Stomach smooth muscle (tissue), 2 donors: ENCODE results near the gene ASB7.
A peak's percentile ranks its signal among the peaks of the same experiment; 100 is the strongest.
"Not testable (repeated sequence)": the region's sequence is repeated elsewhere in the genome, so short reads cannot be mapped to it uniquely, and the experiment has no call there.

Source experiments
- H3K27ac ChIP-seq: one replicate; pipeline ENCODE4 v1.7.0; 2013; ENCODE audit warnings: mild to moderate bottlenecking, low read length, inconsistent platforms
- H3K27me3 ChIP-seq, 2 donors: one replicate each; pipeline ENCODE4 v1.7.0; 2013; ENCODE audit warnings: low read length in 2 of 2; ENCODE audit not compliant: insufficient read depth in 2 of 2, control insufficient read depth in 1 of 2
- H3K36me3 ChIP-seq, 2 donors: one replicate each; pipeline ENCODE4 v1.7.0; 2013; ENCODE audit warnings: low read length in 2 of 2; ENCODE audit not compliant: control insufficient read depth in 2 of 2, insufficient read depth in 2 of 2
- H3K4me1 ChIP-seq: one replicate; pipeline ENCODE4 v1.7.0; 2013; ENCODE audit warnings: low read length; ENCODE audit not compliant: control insufficient read depth, insufficient read depth
- H3K4me3 ChIP-seq, 2 donors: one replicate each; pipeline ENCODE4 v1.7.0; 2013; ENCODE audit warnings: low read length in 2 of 2
- H3K9ac ChIP-seq, 2 donors: one replicate each; pipeline ENCODE4 v1.7.0; 2013; ENCODE audit warnings: low read length in 2 of 2, mild to moderate bottlenecking in 1 of 2
- H3K9me3 ChIP-seq, 2 donors: one replicate each; pipeline ENCODE4 v1.7.0; 2013; ENCODE audit warnings: low read length in 2 of 2; ENCODE audit not compliant: control insufficient read depth in 2 of 2
- donor health status: healthy.
- donor health status: Pancreatic carcinoma.

The ASB7 gene

GRCh38 chr15:100667405-100668347, 65.3 kb downstream of the ASB7 start:
- no peaks in the 10 kb centered on the region for H3K4me1 ChIP-seq
- no peaks in the 10 kb centered on the region for H3K9me3 ChIP-seq
- H3K36me3 ChIP-seq = no peaks in the 10 kb centered on the region
- H3K27ac ChIP-seq = peak overlapping the region; percentile 49
- peaks cover 0 to 2% of the 10 kb centered on the region in 2 donors for H3K27me3 ChIP-seq
- H3K9ac ChIP-seq = no peak overlapping the region
- H3K4me3 ChIP-seq = peak overlapping the region in 1 of 2 donors; percentile 15

- Histone ChIP-seq H3K9me3 (no peaks in the 10 kb centered on the region), H3K27me3 (peaks cover 0 to 2% of the 10 kb centered on the region in 2 donors), H3K27ac (no peak overlapping the region), H3K9ac (no peak overlapping the region), H3K4me3 (no peak overlapping the region), H3K4me1 (no peaks in the 10 kb centered on the region), H3K36me3 (no peaks in the 10 kb centered on the region)
These were observed 66.0 kb downstream of the ASB7 start for GRCh38 chr15:100668348-100668745.

GRCh38 chr15:100669260-100669659, 66.9 kb downstream of the ASB7 start:
- Histone ChIP-seq H3K4me3 (no peak overlapping the region), H3K4me1 (no peaks in the 10 kb centered on the region), H3K36me3 (no peaks in the 10 kb centered on the region), H3K27ac (no peak overlapping the region), H3K9ac (no peak overlapping the region), H3K9me3 (no peaks in the 10 kb centered on the region), H3K27me3 (peaks cover 0 to 2% of the 10 kb centered on the region in 2 donors)

- Histone ChIP-seq H3K27me3 (peaks cover 0 to under 1% of the 10 kb centered on the region in 2 donors), H3K36me3 (no peaks in the 10 kb centered on the region), H3K27ac (no peak overlapping the region), H3K9ac (no peak overlapping the region), H3K4me3 (no peak overlapping the region), H3K4me1 (no peaks in the 10 kb centered on the region), H3K9me3 (no peaks in the 10 kb centered on the region)
These were observed 68.2 kb downstream of the ASB7 start for GRCh38 chr15:100670505-100671021.

GRCh38 chr15:100671124-100671680, 68.8 kb downstream of the ASB7 start:
- H3K36me3 ChIP-seq = no peaks in the 10 kb centered on the region
- H3K27ac ChIP-seq = no peak overlapping the region
- no peaks in the 10 kb centered on the region for H3K9me3 ChIP-seq
- H3K4me3 ChIP-seq = no peak overlapping the region
- H3K27me3 ChIP-seq = no peaks in the 10 kb centered on the region
- no peaks in the 10 kb centered on the region for H3K4me1 ChIP-seq
- no peak overlapping the region for H3K9ac ChIP-seq

- no peak overlapping the region for H3K9ac ChIP-seq
- H3K4me3 ChIP-seq = no peak overlapping the region
- H3K27me3 ChIP-seq = no peaks in the 10 kb centered on the region
- no peaks in the 10 kb centered on the region for H3K4me1 ChIP-seq
- no peaks in the 10 kb centered on the region for H3K36me3 ChIP-seq
- H3K9me3 ChIP-seq = no peaks in the 10 kb centered on the region
- no peak overlapping the region for H3K27ac ChIP-seq
These were observed 69.6 kb downstream of the ASB7 start for GRCh38 chr15:100671858-100672543.

GRCh38 chr15:100672959-100673358, 70.6 kb downstream of the ASB7 start:
- no peak overlapping the region for H3K4me3 ChIP-seq
- no peaks in the 10 kb centered on the region for H3K27me3 ChIP-seq
- no peaks in the 10 kb centered on the region for H3K4me1 ChIP-seq
- H3K9me3 ChIP-seq = no peaks in the 10 kb centered on the region
- no peaks in the 10 kb centered on the region for H3K36me3 ChIP-seq
- no peak overlapping the region for H3K9ac ChIP-seq
- no peak overlapping the region for H3K27ac ChIP-seq

GRCh38 chr15:100679151-100679550, 76.8 kb downstream of the ASB7 start:
- H3K9me3 ChIP-seq, H3K4me3 ChIP-seq, H3K27ac ChIP-seq, H3K4me1 ChIP-seq, H3K9ac ChIP-seq, H3K36me3 ChIP-seq, H3K27me3 ChIP-seq: not testable (repeated sequence)

GRCh38 chr15:100680726-100681125, 78.3 kb downstream of the ASB7 start:
- H3K27ac ChIP-seq = no peak overlapping the region
- H3K36me3 ChIP-seq = no peaks in the 10 kb centered on the region
- H3K4me1 ChIP-seq = no peaks in the 10 kb centered on the region
- no peaks in the 10 kb centered on the region for H3K27me3 ChIP-seq
- no peak overlapping the region for H3K4me3 ChIP-seq
- H3K9ac ChIP-seq = no peak overlapping the region
- no peaks in the 10 kb centered on the region for H3K9me3 ChIP-seq

- Histone ChIP-seq H3K27ac (no peak overlapping the region), H3K9me3 (peaks cover 0 to 2% of the 10 kb centered on the region in 2 donors), H3K27me3 (peaks cover 0 to 2% of the 10 kb centered on the region in 2 donors), H3K4me3 (no peak overlapping the region), H3K9ac (no peak overlapping the region), H3K36me3 (no peaks in the 10 kb centered on the region), H3K4me1 (no peaks in the 10 kb centered on the region)
These were observed 79.0 kb downstream of the ASB7 start for GRCh38 chr15:100681335-100681746.
